Calu3 (cell line): ENCODE results near the gene ASAP2. TPM values are rescaled to one million over a fixed set of nuclear protein-coding genes. Genes with fewer than 3 reads are reported as not detected.

Experiments used
- BruUV-seq: library from RNA; stranded (reverse); fragments of 400-500 nt; replicated peaks from 2 replicates; lab custom pipeline; 2021; lab: Mats Ljungman, UMichigan
- CTCF ChIA-PET: fragments of 300-600 bp; sonication (Branson Sonifier 250); formaldehyde crosslinking; loops from one replicate; lab custom pipeline; 2022; ENCODE audit warnings: antibody characterized with exemption; lab: Charles Lee
- DNase-seq: peaks from one replicate; pipeline ENCODE4 v3.0.0; 2022
- H3K27ac Mint-ChIP-seq: one replicate; pipeline ENCODE4 v1.8.0; 2022; ENCODE audit warnings: mixed read lengths; ENCODE audit not compliant: unreplicated experiment
- H3K27me3 Mint-ChIP-seq: one replicate; pipeline ENCODE4 v1.8.0; 2022; ENCODE audit warnings: mixed read lengths; ENCODE audit not compliant: unreplicated experiment
- H3K36me3 Mint-ChIP-seq: one replicate; pipeline ENCODE4 v1.8.0; 2022; ENCODE audit warnings: mild to moderate bottlenecking, moderate library complexity, mixed read lengths; ENCODE audit not compliant: insufficient read depth, unreplicated experiment
- H3K4me1 Mint-ChIP-seq: one replicate; pipeline ENCODE4 v1.8.0; 2022; ENCODE audit warnings: mild to moderate bottlenecking, low read depth, mixed read lengths; ENCODE audit not compliant: unreplicated experiment
- H3K4me3 Mint-ChIP-seq: one replicate; pipeline ENCODE4 v1.8.0; 2022; ENCODE audit warnings: mild to moderate bottlenecking, low read depth, moderate library complexity, mixed read lengths; ENCODE audit not compliant: unreplicated experiment
- H3K9me3 Mint-ChIP-seq: one replicate; pipeline ENCODE4 v1.8.0; 2022; ENCODE audit warnings: low read depth, mixed read lengths; ENCODE audit not compliant: unreplicated experiment
- CTCF ChIP-seq: fragments of 200-600 bp; IDR thresholded peaks from one replicate; pipeline ENCODE4 v1.8.0; 2022; ENCODE audit warnings: antibody characterized with exemption; ENCODE audit not compliant: unreplicated experiment
- intact Hi-C: fragments of 100-400 bp; cut with micrococcal nuclease; formaldehyde crosslinking; loops from one replicate; pipeline ENCODE4 v1.10.0; 2022; ENCODE audit not compliant: unreplicated experiment
- total RNA-seq: library from RNA; stranded (reverse); gene quantifications from 2 replicates; pipeline ENCODE4 v1.2.3, GENCODE V29; 2022

The ASAP2 gene
- total RNA-seq, 1 experiment from 2014 or later = 78.6 TPM

- Mint-ChIP-seq H3K9me3 (no peaks in the 10 kb centered on the region), H3K27ac (no peak overlapping the region), H3K4me3 (no peak overlapping the region), H3K27me3 (no peaks in the 10 kb centered on the region), H3K4me1 (peaks cover 12% of the 10 kb centered on the region), H3K36me3 (peaks cover 54% of the 10 kb centered on the region)
- no peak for DNase-seq
- no TSS peak for BruUV-seq
- no peak for TF ChIP-seq CTCF
- intact Hi-C loops = no loop called here
- CTCF ChIA-PET = no interaction called here
These were observed 177.9 kb downstream of the ASAP2 start for GRCh38 chr2:9384521-9384920.

GRCh38 chr2:9385841-9386240 is 179.2 kb downstream of the ASAP2 start:
- Mint-ChIP-seq H3K27ac (no peak overlapping the region), H3K27me3 (no peaks in the 10 kb centered on the region), H3K4me1 (peaks cover 8% of the 10 kb centered on the region), H3K4me3 (no peak overlapping the region), H3K36me3 (peaks cover 61% of the 10 kb centered on the region), H3K9me3 (no peaks in the 10 kb centered on the region)
- no peak for TF ChIP-seq CTCF
- CTCF ChIA-PET = interaction anchor here (0.7 kb wide), 2 partner anchors 16 to 246 kb away, joined by 3 to 5 read pairs; no protein-coding TSS in a partner anchor
- no TSS peak for BruUV-seq
- intact Hi-C loops = no loop called here
- no peak for DNase-seq

- no peaks in the 10 kb centered on the region for H3K4me1 Mint-ChIP-seq
- BruUV-seq = no TSS peak
- no peak overlapping the region for H3K27ac Mint-ChIP-seq
- H3K4me3 Mint-ChIP-seq = no peak overlapping the region
- no peak for DNase-seq
- TF ChIP-seq CTCF = no peak
- H3K9me3 Mint-ChIP-seq = no peaks in the 10 kb centered on the region
- H3K27me3 Mint-ChIP-seq = no peaks in the 10 kb centered on the region
- H3K36me3 Mint-ChIP-seq = peaks cover 59% of the 10 kb centered on the region
- CTCF ChIA-PET = no interaction called here
- intact Hi-C loops = no loop called here
These were observed 181.6 kb downstream of the ASAP2 start for GRCh38 chr2:9388199-9388681.

GRCh38 chr2:9388950-9389911 is 182.6 kb downstream of the ASAP2 start:
- no peak overlapping the region for H3K4me3 Mint-ChIP-seq
- intact Hi-C loops = no loop called here
- peaks cover 68% of the 10 kb centered on the region for H3K36me3 Mint-ChIP-seq
- CTCF ChIA-PET = no interaction called here
- H3K4me1 Mint-ChIP-seq = no peaks in the 10 kb centered on the region
- H3K27me3 Mint-ChIP-seq = no peaks in the 10 kb centered on the region
- no TSS peak for BruUV-seq
- no peak for TF ChIP-seq CTCF
- DNase-seq = no peak
- H3K27ac Mint-ChIP-seq = no peak overlapping the region
- no peaks in the 10 kb centered on the region for H3K9me3 Mint-ChIP-seq
